Brain microvascular endothelial cell (primary cell): ENCODE results near the gene STXBP5L.

Source experiments
- DNase-seq: peaks from one replicate; pipeline ENCODE4 v3.0.0-alpha.2; 2020
- H3K27ac ChIP-seq: fragments of 250-450 bp; sonication (Bioruptor Pico); 2 replicates; pipeline ENCODE4 v1.5.1; 2020; ENCODE audit warnings: mild to moderate bottlenecking, moderate library complexity
- H3K27me3 ChIP-seq: fragments of 250-450 bp; sonication (Bioruptor Pico); replicated peaks from 2 replicates; pipeline ENCODE4 v1.5.1; 2020; ENCODE audit warnings: mild to moderate bottlenecking
- H3K36me3 ChIP-seq: fragments of 250-450 bp; sonication (Bioruptor Pico); replicated peaks from 2 replicates; pipeline ENCODE4 v1.5.1; 2020; ENCODE audit warnings: mild to moderate bottlenecking
- H3K4me3 ChIP-seq: 2 replicates; pipeline ENCODE4 v1.5.1; 2011; ENCODE audit warnings: low read depth, mild to moderate bottlenecking, control low read depth, low read length, moderate library complexity
- CTCF ChIP-seq: IDR thresholded peaks from 2 replicates; pipeline ENCODE4 v1.5.1; 2011; ENCODE audit warnings: low read depth, mild to moderate bottlenecking, moderate library complexity, low read length, control low read depth, inconsistent platforms; ENCODE audit errors: missing control alignments
- in situ Hi-C: cut with HindIII; loops from 2 replicates; pipeline ENCODE4 v1.10.0; 2017; ENCODE audit warnings: low sequenced_read_pairs, low pct_ligation_motif_present

Gene STXBP5L

GRCh38 chr3:121463745-121464144 lies 555.7 kb downstream of the STXBP5L start:
- no peak overlapping the region for H3K4me3 ChIP-seq
- TF ChIP-seq CTCF: no peak
- H3K36me3 ChIP-seq: no peaks in the 10 kb centered on the region
- no peaks in the 10 kb centered on the region for H3K27me3 ChIP-seq
- H3K27ac ChIP-seq: no peak overlapping the region
- in situ Hi-C loops: no loop called here
- DNase-seq: no peak

DNA sequence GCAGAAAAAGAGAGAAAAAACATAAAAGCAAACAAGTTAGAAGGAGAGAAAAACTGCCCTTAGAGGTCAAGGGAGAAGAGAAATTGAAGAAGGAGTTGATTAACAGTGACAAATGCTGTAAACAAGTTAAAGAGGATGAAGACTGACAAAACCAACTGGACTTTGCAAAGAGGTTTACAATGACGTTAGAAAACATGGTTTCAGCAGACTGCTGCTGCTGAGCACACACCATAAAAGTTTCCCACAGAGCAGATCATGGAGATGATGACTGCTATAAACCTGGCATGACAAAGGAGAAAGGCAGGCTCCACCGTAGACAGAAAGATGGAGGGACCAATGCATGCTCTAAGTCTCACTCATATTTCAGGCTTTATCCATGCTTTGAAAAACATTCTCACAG lies 559.1 kb downstream of the STXBP5L start:
- in situ Hi-C loops: no loop called here
- H3K36me3 ChIP-seq: no peaks in the 10 kb centered on the region
- DNase-seq: no peak
- no peak overlapping the region for H3K27ac ChIP-seq
- H3K4me3 ChIP-seq: no peak overlapping the region
- TF ChIP-seq CTCF: no peak
- no peaks in the 10 kb centered on the region for H3K27me3 ChIP-seq

DNA sequence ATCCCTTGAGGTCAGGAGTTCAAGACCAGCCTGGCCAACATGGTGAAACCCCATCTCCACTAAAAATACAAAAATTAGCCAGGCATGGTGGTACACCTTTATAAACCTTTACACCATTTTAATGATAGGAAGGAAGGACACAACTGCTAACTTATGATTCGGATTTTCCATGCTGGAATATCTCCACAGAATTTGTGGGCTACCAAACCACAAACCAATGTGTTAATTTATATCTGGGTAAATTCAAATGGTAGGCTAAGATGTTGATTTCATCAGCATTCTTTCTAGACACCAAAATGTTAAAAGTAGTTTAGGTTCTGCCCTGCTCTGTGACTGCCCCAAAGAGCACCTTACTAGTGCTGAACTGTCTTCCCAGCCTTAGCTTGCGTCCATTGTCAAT lies 565.0 kb downstream of the STXBP5L start:
- Histone ChIP-seq H3K36me3 (no peaks in the 10 kb centered on the region), H3K4me3 (no peak overlapping the region), H3K27me3 (no peaks in the 10 kb centered on the region), H3K27ac (no peak overlapping the region)
- TF ChIP-seq CTCF: no peak
- in situ Hi-C loops: no loop called here
- no peak for DNase-seq
